Amygdala (tissue), 56 donors: ENCODE data around the gene EEIG2.

Source experiments
- DNase-seq, 56 donors: peaks; one replicate each; lab custom pipeline; 2025; lab: John Stamatoyannopoulos, UW

The EEIG2 gene

DNA sequence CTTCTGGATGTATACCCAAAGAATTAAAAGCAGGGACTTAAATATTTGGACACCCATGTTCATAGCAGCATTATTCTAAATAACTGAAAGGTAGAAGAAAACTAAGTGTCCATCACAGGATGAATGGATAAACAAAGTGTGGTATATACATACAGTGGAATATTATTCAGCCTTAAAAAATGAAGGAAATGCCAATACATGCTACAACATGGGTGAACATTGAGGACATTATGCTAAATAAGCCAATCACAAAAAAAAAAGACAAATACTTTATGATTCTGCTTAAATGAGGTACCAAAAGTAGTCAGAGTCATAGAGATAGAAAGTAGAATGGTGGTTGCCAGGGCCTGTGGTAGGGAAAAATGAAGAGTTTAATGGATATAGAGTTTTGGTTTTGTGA is 14.1 kb downstream of the EEIG2 start:
- DNase-seq, result no peak

DNA sequence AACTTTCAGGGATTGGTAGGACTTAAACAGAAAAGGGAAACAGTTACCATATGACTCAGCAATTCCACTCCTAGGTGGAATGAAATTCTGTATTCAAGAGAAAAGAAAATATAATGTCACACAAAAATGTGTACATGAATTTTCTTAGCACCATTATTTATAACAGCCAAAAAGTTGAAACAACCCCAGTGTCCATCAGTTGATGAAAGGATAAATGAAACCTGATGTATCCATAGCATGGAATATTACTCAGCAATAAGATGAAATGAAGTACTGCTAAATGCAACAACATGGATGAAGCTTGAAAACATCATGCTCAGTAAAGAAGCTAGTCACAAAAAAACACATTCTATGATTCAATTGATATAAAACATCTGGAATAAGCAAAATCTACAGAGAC is 15.5 kb downstream of the EEIG2 start:
- DNase-seq, result no peak

DNA sequence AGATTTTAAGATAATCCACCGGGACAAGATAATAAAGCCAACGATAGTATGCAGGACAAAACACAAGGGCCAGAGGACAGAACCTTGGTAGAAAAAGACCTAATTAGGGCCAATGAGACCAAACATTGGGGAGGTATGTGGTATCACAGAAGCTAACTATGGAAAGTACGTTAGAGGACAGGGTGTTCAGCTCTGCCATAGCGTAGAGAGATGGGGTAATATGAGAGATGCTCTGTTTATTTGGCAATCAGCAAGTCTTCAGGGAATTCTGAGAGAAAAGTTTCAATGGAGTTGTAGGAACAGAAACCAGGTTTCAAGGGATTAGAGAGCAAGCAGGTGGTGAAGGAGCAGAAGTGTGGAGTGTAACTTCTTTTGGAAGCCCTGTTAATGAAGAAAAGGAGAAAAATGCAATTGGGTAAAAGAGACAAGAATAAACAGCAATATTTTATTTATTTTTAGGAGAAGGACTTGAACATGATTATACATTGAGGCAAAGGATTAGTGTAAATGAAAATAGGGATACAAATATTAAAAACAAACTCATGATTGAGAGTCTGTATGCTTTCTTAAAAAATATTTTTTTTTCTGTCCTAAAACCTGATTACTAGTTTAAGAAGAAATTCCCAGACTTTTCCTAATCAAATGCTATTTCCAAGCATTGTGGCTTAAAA is 24.0 kb downstream of the EEIG2 start:
- DNase-seq, result no peak

DNA sequence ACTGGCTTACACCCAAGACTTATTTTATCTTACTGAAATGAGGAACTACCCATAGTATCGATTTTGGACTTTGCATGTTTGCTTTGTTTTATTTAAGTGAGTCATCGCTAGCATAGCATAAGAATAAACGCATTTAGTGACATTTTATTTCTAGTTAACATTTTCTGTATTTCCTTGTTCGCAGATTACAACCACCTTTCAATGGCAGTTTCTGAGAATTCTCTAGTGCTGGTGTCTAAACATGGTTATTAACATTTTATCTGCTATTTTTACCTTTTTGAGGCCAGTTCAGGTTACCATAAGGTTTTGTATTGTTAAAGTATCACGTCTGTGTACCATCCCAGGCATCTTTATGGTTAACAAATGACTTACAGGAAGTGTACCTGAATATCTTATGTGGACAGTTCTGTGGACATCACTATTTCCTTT is 24.5 kb downstream of the EEIG2 start:
- DNase-seq, result no peak

DNA sequence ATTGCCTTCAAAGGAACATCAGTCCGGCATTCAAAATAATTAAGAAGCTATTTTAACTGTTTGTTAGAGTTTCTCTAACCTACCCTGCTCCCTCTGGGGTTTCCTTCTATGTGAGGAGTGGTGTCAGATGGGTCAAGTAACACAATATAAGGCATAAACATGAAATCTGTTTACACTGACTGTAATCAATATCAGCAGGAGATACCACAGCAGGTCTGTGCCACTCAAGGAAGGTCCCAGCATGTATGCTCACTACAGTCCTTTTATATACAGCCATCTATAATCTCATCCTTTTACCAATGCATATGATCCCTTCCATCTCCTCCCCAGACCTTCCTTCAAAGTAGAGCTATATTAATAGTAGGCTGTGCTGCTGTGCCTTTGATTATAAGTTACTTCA is 25.4 kb downstream of the EEIG2 start:
- no peak for DNase-seq

DNA sequence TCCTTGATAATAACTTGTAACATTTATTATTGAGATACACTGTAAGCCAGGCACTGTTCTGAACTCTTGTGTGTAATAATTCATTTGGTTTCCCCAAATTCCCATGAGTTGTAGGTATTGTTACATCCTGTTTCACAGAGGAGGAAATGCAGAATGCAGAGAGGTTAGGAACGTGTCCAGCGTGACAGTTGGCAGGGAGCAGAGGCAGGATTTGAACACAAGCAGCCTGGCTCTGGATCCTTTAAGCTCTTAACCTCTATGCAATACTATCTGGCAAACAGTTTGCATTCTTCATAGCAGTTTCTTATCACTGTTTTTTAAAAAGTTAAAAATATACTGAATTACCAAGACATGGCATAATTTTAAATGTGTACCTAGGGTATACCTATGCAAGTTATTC is 30.5 kb downstream of the EEIG2 start:
- no peak for DNase-seq

DNA sequence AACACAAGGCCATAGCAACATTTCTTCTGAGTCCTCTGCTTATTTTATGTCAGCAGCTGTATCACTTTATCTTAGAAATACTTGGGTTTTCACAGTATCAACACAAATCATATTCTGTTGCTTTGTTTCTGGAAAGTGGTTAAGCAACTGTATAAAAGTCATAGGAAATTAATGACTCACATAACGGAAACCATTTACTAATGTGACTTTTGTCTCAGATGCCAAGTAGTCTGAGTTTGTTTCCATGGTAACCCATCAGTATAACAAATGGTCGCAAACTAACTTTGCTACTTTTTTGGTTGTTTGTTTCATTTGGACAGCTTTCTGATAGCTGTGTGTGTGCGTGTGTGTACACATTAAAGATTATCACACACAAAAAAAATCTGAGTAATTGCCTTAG is 31.1 kb downstream of the EEIG2 start:
- no peak for DNase-seq

DNA sequence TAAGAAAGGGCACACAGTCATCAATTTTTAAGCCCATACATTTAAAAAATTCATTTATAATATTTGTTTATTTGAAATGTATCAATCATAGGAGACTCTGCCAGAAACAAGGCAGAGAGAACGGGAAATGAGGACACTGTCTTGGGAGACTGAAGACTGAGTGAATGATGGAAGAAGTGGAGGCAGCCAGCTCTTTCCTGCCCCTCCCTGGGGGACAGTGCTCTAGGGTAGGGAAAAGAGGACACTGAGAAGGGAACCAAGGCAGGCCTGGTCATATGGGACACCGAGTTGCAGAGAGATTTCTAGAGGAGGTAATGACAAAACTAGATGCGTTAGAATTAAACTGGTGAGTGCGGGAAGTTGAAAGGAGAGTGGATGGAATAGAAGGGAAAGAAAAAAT is 31.6 kb downstream of the EEIG2 start:
- no peak for DNase-seq

DNA sequence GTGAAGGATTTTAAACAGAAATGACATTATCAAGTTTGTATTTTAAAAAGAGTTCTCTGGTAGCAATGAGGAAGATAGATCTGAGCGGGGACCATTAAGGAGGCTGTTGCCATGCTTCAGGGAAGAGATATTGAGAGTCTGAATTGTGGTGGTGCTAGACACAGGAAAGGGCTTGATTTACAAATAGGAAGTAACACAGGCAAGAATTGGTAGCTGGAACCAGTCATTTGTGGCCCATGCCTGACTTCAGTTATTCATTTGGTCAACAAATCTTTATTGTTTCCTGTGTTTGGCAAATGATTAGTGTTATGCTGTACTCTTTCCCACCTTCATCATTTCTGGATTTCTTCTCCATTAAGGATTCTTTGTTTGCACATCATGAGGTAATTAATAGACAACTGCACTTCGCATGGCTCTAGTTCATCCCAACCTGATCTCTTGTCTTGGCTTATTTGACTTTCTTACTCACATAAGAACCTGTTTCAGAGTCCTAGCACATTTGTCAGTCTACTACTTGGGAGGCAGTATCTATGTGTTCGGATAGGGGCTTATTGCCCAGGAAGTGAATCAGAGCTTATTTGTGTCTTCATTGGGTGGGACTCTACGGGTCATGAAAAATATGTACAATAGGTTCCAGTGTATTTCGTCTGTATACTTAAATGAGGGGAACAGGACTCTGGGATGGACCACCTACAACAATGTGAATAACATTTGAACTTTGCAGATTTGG is 32.3 kb downstream of the EEIG2 start:
- DNase-seq, result no peak

DNA sequence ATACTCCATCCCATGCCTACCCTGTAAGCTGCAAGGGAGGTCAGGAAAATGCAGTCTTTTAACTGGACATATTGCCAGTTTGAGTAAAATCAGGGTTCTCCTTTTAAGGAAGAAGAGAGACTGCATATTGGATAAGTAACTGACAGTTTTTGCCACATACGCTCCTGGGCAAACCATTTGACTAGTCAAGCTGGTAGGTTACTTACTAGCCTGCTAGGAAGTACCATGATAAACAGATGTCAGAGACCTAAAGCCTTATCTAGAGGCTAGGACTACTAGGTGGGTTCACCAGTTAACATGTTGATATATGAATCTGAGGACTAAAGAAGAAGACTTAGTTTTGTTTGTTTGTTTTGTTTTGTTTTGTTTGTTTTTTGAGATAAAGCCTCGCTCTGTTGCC is 33.5 kb downstream of the EEIG2 start:
- no peak for DNase-seq

DNA sequence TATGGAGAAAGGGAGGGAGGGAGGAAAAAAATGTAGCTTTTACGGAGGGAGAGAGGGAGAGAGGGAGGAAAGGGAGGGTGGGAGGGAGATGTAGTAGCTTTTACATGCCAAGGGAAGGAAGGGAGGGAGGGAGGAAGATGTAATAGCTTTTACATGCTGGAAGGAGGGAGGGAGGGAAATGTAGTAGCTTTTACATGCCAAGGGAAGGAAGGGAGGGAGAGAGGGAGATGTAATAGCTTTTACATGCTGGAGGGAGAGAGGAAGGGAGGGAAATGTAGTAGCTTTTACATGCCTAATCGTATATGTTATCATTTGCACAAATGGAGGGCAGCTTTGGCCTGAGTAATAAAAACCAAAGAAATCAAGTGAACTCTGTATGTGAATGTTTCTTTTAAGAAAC is 35.6 kb downstream of the EEIG2 start:
- DNase-seq, result no peak

DNA sequence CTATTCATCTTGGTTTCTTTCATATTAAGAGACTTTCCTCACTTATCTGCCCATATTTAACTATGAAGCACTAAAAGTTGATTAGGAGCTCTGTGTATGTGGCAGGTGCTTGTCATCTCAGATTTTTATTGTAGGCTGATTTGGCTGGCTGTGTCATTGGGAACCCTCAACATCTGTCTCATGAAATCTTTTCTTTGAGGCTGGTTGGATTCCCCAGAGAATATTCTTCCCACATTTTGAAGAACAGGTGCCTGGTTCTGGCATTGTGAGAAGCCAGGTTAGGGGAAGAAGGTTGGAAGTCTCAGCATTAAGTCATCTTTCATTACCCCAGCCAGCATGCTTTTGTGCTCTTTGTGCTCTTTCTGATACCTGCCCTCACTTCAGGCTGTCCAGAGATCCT is 37.1 kb downstream of the EEIG2 start:
- DNase-seq, result no peak

DNA sequence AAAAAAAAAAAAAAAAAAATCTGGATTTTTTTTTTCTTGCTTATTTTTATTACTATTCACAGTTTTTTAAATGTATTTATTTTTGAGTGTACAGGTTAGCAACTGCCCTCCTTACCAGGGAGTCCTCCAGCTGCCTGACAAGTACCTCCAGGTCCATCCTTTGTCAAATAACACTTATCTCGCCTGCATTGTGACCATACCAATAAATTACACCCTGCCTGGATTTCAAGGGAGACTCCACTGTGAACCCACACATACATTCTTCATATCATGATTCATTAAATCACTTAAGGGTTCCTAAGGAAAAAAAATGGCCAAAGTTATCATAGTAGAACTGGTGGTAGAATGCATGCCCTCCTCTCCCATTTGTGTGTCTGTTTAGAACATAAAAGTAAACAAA is 38.4 kb downstream of the EEIG2 start:
- no peak for DNase-seq

DNA sequence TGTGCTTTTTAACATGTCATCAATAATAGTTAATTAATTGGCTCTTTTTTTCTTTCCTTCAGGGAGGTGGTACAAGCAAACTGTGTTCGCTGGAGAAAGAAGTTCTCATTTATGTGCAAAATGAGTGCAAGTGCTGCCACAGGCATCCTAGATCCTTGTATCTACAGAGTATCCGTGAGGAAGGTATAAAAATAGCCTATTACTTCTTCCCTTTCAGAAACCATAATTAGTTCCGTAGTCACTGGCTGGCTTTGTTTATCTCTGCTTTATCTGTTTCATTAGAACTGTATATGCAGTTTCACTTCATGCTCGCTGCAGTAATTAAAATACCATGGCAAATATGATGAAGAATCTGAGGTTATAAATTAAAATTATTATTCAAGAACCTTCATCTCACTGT is 40.6 kb downstream of the EEIG2 start:
- no peak for DNase-seq

DNA sequence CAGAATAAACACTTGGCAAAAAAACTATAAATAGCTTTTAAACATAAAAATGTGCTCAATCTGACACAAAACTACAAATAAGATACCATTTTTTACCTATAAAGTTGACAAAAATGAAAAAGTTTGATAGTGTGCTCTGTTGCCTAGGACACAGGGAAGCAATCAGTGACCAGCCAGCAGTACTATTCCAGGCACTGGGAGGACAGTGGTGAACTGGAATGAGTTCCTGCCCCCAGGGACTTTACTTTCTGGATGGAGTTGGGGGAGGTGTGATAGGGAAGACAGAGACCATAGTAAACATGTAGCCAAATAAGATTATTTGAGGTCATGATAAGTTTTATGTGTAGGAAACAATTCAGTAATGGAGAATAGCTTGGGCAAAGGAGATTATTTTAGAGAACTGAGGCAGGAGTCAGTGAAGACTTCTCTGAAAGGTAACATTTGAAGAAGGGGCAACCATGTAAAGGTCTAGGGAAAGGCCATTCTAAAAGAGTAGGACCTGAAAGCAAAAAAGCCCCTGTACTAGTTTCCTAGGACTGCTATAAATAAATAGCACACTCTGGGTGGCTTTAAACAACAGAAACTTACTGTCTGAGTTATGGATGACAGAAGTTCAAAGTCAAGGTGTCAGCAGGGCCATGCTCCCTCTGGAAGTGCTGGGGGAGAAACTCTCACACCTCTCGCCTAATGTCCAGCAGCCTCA is 42.0 kb downstream of the EEIG2 start:
- no peak for DNase-seq

DNA sequence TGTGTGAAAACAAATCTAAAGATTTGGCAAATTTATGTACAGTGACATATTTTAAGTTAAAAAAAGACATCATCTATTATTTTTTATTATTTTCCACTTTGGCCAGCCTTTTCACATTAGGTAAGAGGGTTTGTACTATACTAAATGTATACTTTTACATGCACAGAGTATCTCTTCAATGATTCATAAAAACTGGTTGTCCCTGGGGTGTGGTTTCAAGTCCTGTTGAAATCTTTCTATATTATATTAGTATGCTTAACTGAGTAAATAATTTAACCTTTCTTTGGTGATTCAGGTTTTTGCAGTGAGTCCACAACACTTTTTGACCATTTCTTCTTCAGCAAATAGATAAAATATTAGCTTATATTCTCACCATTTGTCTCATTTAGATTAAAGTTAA is 45.7 kb downstream of the EEIG2 start:
- DNase-seq, result no peak

DNA sequence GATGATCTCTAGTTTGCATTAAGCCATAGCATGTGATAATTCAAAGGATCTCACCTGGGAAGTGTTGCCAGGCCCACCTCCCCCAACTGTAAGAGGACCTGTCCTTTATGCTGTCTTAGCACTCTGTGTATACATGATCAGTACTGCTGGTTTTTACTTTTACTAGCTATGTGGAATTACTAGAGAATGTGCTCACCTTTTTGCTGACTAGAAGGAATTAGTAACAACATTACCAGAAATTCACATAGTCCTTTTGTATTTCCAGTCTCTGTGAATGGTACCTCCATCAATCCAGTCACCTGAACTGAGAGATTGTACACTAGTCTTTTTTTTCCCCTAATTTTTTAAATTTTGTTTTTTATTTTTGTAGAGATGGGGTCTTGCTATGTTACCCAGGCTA is 46.6 kb downstream of the EEIG2 start:
- no peak for DNase-seq

DNA sequence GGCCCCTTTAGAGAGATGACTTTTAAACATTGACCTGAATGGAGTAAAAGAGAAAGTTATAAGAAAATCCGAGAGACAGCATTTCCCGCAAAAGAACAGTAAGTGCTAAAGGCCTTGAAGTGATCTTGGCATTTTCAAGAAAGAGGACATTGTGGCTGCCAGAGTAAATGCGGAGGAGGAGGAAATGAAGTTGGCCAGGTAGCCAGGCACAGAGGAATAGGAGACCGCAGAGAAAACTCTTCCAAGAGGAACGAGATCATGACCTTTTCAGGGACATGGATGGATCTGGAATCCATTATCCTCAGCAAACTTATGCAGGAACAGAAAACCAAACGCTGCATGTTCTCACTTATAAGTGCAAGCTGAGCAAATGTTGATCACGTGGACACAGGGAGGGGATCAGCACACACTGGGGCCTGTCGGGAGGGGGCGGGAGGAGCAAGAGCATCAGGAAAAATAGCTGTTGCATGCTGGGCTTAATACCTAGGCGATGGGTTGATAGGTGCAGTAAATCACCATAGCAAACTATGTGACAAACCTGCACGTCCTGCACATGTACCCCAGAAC is 49.7 kb downstream of the EEIG2 start:
- DNase-seq, result no peak
